ENCODE results near the gene HSPA1B.
"Not testable (repeated sequence)": the region's sequence is repeated elsewhere in the genome, so short reads cannot be mapped to it uniquely, and the experiment has no call there.

Gene HSPA1B

DNA sequence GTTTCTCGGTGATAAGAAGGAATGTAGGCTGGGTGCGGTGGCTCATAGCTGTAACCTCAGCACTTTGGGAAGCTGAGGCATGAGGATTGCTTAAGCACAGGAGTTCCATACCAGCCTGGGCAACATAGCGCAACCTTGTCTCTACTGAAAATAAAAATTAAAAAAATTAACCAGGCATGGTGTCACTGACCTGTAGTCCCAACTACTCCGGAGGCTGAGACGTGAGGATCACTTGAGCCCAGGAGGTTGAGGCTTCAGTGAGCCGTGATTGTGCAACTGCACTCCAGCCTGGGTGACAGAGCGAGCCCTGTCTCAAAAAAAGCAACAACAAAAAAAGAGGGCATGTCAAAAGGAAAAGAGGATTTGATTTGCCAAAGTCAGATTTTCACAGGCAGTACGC lies 31.2 kb downstream of the HSPA1B start:
- DNase-seq (ENCODE audit: low read depth, low spot score) = no peak

- DNase-seq (ENCODE audit: low read depth, low spot score) = no peak
Measured at GRCh38 chr6:31859923-31860322, 32.4 kb downstream of the HSPA1B start.

DNA sequence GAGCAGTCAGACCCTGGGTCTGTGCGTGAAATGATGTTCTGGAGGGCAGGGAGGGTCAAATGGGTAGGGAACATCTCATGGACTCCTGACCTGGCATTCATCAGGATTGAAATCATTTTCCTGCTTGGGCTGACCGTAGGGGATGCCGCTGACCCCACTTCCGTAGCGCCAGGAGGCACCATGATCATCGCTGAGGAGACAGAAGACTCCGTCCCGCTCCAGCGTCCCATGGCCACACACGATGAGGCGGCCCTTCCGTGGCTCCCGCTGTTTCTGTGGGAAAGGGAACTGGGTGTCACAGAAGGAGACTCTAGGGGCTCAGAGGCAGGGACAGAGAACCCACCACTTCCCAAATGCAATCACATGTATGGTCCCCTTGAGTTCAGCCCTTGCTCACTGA lies 32.8 kb downstream of the HSPA1B start:
- DNase-seq (ENCODE audit: low read depth, low spot score) = no peak

- DNase-seq (ENCODE audit: low read depth, low spot score) = no peak
Measured at GRCh38 chr6:31861150-31861549, 33.6 kb downstream of the HSPA1B start.

DNA sequence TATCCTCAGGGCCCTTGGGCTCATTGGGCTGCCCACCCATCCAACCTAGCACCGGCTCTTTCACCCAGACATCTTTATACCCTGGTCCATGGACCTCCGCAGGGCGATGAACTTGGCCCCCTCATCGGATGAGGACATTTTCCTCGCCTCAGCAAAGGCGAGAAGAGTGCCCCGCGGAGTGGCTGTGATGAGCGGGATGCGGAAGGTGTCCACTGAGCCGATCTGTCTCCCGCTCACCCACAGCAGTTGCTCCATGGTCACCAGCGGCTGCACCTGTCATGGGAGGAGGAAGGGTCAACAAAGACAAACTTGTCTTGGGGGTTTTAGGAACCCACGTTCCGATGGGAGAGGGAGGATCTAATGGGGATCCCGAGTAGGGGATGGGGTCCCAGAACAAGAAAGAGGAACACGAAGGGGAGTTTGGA lies 34.4 kb downstream of the HSPA1B start:
- DNase-seq (ENCODE audit: low read depth, low spot score) = no peak

GRCh38 chr6:31862344-31863235 lies 35.1 kb downstream of the HSPA1B start, which contains the start of gene NEU1:
TSS of gene NEU1 (minus strand) at chr6:31862821. CDS start at chr6:31862776, 45 bp downstream.
- peak; percentile 100 for DNase-seq (ENCODE audit: low read depth, low spot score)

DNA sequence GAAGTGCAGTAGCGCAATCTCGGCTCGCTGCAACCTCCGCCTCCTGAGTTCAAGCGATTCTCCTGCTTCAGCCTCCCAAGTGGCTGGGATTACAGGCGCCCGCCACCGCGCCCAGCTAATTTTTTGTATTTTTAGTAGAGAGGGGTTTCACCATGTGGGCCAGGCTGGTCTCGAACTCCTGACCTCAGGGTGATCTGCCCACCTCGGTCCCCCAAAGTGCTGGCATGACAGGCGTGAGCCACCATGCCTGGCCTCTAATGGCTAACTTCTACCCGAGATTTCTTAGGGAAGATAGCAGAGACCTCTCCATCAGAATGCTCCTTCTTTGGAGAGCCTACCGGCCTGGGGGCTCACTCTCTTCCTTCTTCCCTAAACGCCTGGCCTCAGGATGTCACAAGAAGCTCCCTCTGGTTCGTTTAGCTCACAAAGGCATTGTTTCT lies 36.6 kb downstream of the HSPA1B start:
- DNase-seq (ENCODE audit: low read depth, low spot score) = not testable (repeated sequence)

DNA sequence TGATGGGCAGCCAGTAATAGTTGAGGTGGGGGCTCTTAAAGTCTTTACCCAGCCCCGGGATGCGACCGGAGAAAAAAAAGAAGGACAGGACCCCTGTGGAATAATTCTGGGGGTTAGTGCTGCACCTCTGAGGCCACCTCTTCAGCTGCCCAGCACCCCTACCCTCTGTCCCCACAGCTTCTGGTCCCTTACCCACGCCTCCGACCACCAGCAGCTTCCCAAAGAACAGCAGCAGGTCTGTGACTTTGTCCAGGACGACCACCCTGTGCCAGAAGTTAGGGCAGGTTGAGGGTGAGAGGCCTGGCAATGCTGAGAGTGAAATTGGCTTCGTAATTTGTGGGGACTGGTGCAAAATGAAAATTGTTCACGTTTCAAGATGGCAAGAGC lies 37.3 kb downstream of the HSPA1B start:
- DNase-seq (ENCODE audit: low read depth, low spot score) = no peak

DNA sequence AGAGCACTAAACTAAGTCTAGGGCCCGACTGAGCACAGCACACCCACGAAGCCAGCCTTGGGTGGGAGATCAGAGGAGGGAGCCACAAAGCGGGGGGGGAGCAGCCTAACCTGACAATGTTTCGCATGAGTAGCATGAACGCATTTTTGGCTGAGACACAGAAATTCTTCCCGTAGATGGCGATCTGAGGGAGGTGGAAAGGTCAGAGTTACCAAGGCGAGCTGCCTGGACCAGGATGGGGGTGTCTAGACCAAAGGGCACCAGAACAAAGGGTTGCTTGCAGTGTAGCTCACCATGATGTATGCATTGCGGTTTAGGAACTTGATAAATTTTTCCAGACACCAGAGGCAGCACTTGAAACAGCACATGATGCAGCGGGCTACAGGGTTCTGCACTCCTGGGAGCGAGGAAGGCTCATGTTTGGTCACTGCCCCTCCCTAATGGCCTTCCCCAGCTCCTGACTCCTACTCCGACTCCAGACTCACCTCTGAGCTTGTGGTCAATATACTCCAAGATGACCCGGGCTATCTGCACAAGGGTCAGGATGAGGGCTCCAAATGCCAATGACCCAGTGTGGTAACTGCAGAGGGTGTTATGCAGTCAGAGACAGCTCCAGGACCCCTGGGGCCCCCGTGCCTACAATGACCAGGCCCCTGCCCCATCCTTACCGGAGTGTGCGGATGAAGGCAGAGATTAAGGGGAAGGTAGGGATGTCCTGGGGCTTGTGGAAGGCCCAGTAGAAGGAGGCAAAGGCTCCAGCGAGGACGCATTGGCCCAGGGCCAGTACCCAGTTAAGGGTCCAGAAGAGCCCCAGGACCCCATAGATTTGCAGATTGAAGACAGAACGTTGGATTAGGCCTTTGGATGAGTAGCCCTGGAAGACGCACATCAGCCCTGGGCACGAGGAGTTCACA lies 37.9 kb downstream of the HSPA1B start:
- no peak for DNase-seq (ENCODE audit: low read depth, low spot score)

DNA sequence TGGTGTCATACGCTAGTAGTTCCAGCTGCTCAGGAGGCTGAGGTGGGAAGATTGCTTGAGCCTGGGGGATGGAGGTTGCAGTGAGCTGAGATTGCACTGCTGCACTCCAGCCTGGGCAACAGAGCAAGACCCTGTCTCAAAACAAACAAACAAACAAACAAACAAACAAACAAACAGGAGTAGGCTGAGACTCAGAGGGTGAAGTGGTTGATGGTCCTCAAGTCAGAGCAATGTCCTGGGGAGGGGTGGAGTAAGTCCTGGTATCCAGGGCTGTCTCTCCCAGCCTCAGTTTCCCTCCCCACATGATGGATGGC lies 41.1 kb downstream of the HSPA1B start:
- not testable (repeated sequence) for DNase-seq (ENCODE audit: low read depth, low spot score)

- DNase-seq (ENCODE audit: low read depth, low spot score) = no peak
Measured at GRCh38 chr6:31869343-31869742, 41.8 kb downstream of the HSPA1B start.

DNA sequence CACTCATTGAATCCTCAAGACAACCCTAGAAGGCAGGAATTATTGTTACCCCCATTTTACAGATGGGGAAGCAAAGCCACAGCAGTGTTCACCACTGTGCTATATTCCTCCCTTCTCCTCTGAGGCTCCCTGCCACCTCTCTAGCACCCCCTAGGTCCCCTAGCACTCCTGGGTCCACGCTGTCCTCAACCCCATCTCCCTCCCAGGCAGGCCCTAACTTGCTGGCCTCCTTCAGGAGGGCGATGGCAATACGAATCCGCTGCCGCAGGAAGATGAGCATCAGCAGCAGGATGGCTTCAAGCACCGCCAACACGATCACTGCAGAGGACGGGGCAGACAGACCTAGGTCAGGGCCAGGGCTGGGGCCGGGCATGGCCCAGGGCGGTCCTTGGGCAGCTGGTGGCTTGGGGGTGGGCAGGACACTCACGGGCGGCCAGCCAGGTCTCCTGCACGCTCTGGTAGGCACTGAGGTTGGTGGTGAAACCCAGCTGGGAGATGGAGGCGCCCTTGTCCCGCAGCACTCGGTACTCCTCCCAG lies 42.9 kb downstream of the HSPA1B start:
- no peak for DNase-seq (ENCODE audit: low read depth, low spot score)

- no peak for DNase-seq (ENCODE audit: low read depth, low spot score)
Measured at GRCh38 chr6:31871046-31871659, 43.6 kb downstream of the HSPA1B start.

DNA sequence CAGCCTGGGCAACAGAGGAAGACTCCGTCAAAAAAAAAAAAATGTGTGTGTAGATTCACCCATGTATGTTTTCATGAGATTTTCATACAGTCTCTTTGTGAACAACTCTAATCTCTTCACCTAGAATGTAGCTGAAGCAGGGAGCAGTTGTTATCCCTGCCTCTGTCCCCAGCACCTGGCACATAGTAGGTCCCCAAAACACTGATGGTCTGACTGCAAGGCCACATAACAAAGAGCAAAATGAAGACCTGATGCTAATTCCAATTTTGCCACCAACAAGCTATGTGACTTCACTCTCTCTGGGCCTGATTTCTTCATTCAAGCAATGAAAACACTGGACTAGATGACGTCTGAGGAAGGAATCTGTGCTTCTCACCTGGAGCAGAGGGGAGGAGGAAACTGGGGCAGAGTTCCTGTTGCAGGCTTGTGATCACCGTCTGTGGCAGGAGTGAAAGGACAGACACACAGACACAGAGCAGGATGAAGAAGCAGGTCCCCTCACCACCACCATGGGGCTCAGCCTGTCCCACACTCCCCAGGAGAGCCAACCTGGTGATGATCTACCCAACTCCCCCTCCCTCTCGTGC lies 46.6 kb downstream of the HSPA1B start:
- no peak for DNase-seq (ENCODE audit: low read depth, low spot score)

DNA sequence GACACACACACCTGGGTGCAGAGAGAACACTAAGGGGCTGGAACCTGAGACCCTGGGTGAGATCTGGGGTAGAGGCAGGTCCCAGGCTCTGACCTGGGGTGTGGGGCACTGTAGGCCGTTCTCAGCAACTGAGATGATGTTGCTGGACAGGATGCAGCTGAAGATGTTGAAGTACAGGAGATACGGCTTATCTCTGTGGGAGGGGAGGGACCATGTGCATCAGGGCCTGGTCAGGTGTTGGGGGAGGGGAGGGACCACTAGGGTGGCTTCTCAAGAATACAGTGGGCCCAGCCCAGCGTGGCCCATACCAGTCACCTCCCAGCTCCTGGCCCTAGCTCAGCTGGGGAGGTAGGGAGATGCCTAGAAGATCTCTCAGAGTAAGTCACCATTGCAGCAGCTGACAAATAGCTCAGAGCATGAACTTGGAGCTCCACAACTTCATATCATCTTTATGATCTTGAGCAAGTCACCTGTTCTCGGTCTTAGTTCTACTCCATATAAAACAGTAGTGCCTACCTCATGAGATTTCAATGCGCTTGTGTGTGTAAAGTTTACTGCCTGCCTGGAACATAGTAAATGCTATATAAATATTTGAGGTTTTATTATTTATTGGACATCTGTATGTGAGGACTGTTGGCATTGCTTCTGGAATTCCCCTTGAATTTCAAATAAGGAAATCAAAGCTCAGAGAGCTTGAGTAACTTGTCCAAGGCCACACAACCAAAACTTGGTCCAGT lies 47.5 kb downstream of the HSPA1B start:
- no peak for DNase-seq (ENCODE audit: low read depth, low spot score)

DNA sequence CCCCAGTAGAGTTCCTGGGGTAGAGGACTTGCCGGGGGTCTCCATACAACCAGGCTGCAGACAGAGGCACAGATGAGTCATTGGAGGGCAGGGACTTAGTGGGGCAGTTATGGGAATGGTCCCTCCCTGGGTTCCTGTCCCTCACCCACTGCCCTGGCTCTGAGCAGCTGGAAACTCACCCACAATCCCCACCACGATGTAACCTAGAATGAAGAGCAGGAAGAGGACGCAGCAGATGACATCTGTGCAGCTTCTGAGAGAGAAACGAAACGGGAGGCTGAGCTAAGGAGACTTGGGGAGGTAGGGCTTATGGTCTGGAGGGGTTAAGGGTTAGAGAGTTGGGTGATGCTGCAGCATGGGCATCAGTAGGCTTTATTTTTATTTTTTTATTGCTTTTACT lies 48.3 kb downstream of the HSPA1B start:
- DNase-seq (ENCODE audit: low read depth, low spot score) = no peak

GRCh38 chr6:31876357-31876756 lies 48.8 kb downstream of the HSPA1B start:
- DNase-seq (ENCODE audit: low read depth, low spot score) = no peak

DNA sequence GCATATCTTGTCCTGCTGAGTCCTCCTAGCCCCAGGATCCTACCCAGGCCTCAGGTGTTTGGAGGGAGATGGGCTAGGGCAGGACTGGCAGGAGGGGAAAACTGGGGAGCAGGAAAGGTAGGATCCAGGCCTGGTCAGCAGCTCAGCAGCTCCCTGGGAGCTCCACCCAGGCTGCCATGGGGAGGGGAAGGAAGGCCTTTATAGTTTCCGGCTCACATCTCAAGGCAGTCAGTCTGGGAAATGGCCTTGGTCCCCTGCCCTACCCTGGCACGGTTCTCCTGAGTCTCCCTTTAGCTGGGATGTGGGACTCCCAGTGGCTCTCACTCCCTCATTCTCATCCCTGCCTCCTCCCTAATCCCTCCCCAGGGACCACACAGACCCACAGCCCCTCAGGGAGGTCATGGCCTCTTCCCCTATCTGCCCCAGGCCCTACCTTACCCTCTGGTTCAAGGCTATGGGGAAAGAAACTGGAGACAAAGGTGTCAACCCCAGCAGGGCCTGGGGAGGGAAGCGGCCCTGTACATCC lies 49.6 kb downstream of the HSPA1B start:
- no peak for DNase-seq (ENCODE audit: low read depth, low spot score)

- DNase-seq (ENCODE audit: low read depth, low spot score) = no peak
Measured at GRCh38 chr6:31877651-31878161, 50.2 kb downstream of the HSPA1B start.

GRCh38 chr6:31878222-31878621 lies 50.7 kb downstream of the HSPA1B start:
- DNase-seq (ENCODE audit: low read depth, low spot score) = no peak
